ENCODE measurements around the gene EPHA1.

Gene EPHA1

GRCh38 chr7:143380646-143381426, 27.8 kb downstream of the EPHA1 start, which contains the start of gene ZYX:
Gene ZYX, plus strand, starts transcription at chr7:143381345. Its CDS starts 227 bp downstream, at chr7:143381572.
- Histone ChIP-seq H3K4me2 (ENCODE audit: low read length) (peak within 1 kb of the TSS; percentile 98), H3K36me3 (ENCODE audit: control insufficient read depth, low read length) (no peaks in the 10 kb centered on the region), H3K9me3 (ENCODE audit: control insufficient read depth, insufficient read depth, low read length) (no peaks in the 10 kb centered on the region), H3K27me3 (ENCODE audit: control insufficient read depth, low read length) (peaks cover 17% of the 10 kb centered on the region), H3K27ac (ENCODE audit: low read depth, low read length) (peak within 1 kb of the TSS; percentile 19; the same call in 1 of the 2 replicates), H3K4me3 (ENCODE audit: low read length) (peak within 1 kb of the TSS; percentile 98), H3K9me2 (replicated peaks; ENCODE audit: control insufficient read depth, low read length) (no peaks in the 10 kb centered on the region), H3K4me1 (ENCODE audit: control insufficient read depth, low read length) (peaks cover 15% of the 10 kb centered on the region), H3F3A (ENCODE audit: control insufficient read depth, insufficient read depth) (no peaks in the 10 kb centered on the region), H3K79me2 (ENCODE audit: control insufficient read depth, low read length) (no peaks in the 10 kb centered on the region), H4K20me1 (ENCODE audit: control insufficient read depth, insufficient read depth, low read depth, low read length) (peaks cover 6% of the 10 kb centered on the region; the same call in 1 of the 2 replicates)
- no peak; the same call in 1 of the 2 replicates for TF ChIP-seq EZH2phosphoT487 (IDR thresholded peaks at IDR 0.05; ENCODE audit: borderline replicate concordance, low read length)
- TF ChIP-seq CTCF (IDR thresholded peaks at IDR 0.05; ENCODE audit: low read depth, low read length, poor library complexity, severe bottlenecking), result no peak

- Histone ChIP-seq H3F3A (ENCODE audit: control insufficient read depth, insufficient read depth) (no peaks in the 10 kb centered on the region), H4K20me1 (ENCODE audit: control insufficient read depth, insufficient read depth, low read depth, low read length) (peaks cover 6% of the 10 kb centered on the region; the same call in 1 of the 2 replicates), H3K9me2 (replicated peaks; ENCODE audit: control insufficient read depth, low read length) (no peaks in the 10 kb centered on the region), H3K36me3 (ENCODE audit: control insufficient read depth, low read length) (no peaks in the 10 kb centered on the region), H3K4me1 (ENCODE audit: control insufficient read depth, low read length) (peaks cover 20% of the 10 kb centered on the region), H3K9me3 (ENCODE audit: control insufficient read depth, insufficient read depth, low read length) (no peaks in the 10 kb centered on the region), H3K4me2 (ENCODE audit: low read length) (peak overlapping the region; percentile 98), H3K27ac (ENCODE audit: low read depth, low read length) (peak overlapping the region; percentile 19; the same call in 1 of the 2 replicates), H3K27me3 (ENCODE audit: control insufficient read depth, low read length) (peaks cover 17% of the 10 kb centered on the region), H3K79me2 (ENCODE audit: control insufficient read depth, low read length) (no peaks in the 10 kb centered on the region), H3K4me3 (ENCODE audit: low read length) (peak overlapping the region; percentile 98)
- peak; percentile 99 for TF ChIP-seq CTCF (IDR thresholded peaks at IDR 0.05; ENCODE audit: low read depth, low read length, poor library complexity, severe bottlenecking)
- TF ChIP-seq EZH2phosphoT487 (IDR thresholded peaks at IDR 0.05; ENCODE audit: borderline replicate concordance, low read length), result no peak
Observed at GRCh38 chr7:143380260-143380645, 28.4 kb downstream of the EPHA1 start.

GRCh38 chr7:143379611-143380259, 28.9 kb downstream of the EPHA1 start:
- peak overlapping the region; percentile 98 for H3K4me3 ChIP-seq (ENCODE audit: low read length)
- H3K9me2 ChIP-seq (replicated peaks; ENCODE audit: control insufficient read depth, low read length), result no peaks in the 10 kb centered on the region
- H3K4me1 ChIP-seq (ENCODE audit: control insufficient read depth, low read length), result peaks cover 26% of the 10 kb centered on the region
- peaks cover 17% of the 10 kb centered on the region for H3K27me3 ChIP-seq (ENCODE audit: control insufficient read depth, low read length)
- no peak overlapping the region for H3K27ac ChIP-seq (ENCODE audit: low read depth, low read length)
- no peaks in the 10 kb centered on the region for H3K36me3 ChIP-seq (ENCODE audit: control insufficient read depth, low read length)
- peaks cover 6% of the 10 kb centered on the region; the same call in 1 of the 2 replicates for H4K20me1 ChIP-seq (ENCODE audit: control insufficient read depth, insufficient read depth, low read depth, low read length)
- peak overlapping the region; percentile 98 for H3K4me2 ChIP-seq (ENCODE audit: low read length)
- no peaks in the 10 kb centered on the region for H3F3A ChIP-seq (ENCODE audit: control insufficient read depth, insufficient read depth)
- H3K79me2 ChIP-seq (ENCODE audit: control insufficient read depth, low read length), result no peaks in the 10 kb centered on the region
- no peaks in the 10 kb centered on the region for H3K9me3 ChIP-seq (ENCODE audit: control insufficient read depth, insufficient read depth, low read length)
- TF ChIP-seq CTCF (IDR thresholded peaks at IDR 0.05; ENCODE audit: low read depth, low read length, poor library complexity, severe bottlenecking) (no peak), EZH2phosphoT487 (IDR thresholded peaks at IDR 0.05; ENCODE audit: borderline replicate concordance, low read length) (no peak)
